ENCODE measurements around the gene SEZ6.

SEZ6 gene

GRCh38 chr17:28960256-28961061, 45.4 kb downstream of the SEZ6 start:
- TF ChIP-seq NFIC (IDR thresholded peaks at IDR 0.05): no peak
- TF ChIP-seq REST (IDR thresholded peaks at IDR 0.05; ENCODE audit: low read depth): no peak

- TF ChIP-seq EGR1 (IDR thresholded peaks at IDR 0.05) (no peak), TAF1 (IDR thresholded peaks at IDR 0.05; ENCODE audit: low read depth) (no peak), EP300 (IDR thresholded peaks at IDR 0.05; ENCODE audit: borderline replicate concordance) (no peak), NFIC (IDR thresholded peaks at IDR 0.05) (no peak), USF1 (IDR thresholded peaks at IDR 0.05) (no peak), YY1 (IDR thresholded peaks at IDR 0.05; ENCODE audit: low read depth) (no peak), MAX (IDR thresholded peaks at IDR 0.05) (no peak), REST (IDR thresholded peaks at IDR 0.05; ENCODE audit: low read depth) (no peak), FOXM1 (IDR thresholded peaks at IDR 0.05; ENCODE audit: borderline replicate concordance, low read depth) (no peak), ZBTB7A (IDR thresholded peaks at IDR 0.05; ENCODE audit: low read depth) (no peak), CREB1 (IDR thresholded peaks at IDR 0.05; ENCODE audit: low read depth) (no peak), TEAD4 (IDR thresholded peaks at IDR 0.05) (no peak), CEBPB (IDR thresholded peaks at IDR 0.05) (no peak), TCF12 (IDR thresholded peaks at IDR 0.05; ENCODE audit: low read depth) (no peak), RAD21 (IDR thresholded peaks at IDR 0.05; ENCODE audit: low read depth) (no peak)
Measured at GRCh38 chr17:28959471-28959871, 46.4 kb downstream of the SEZ6 start.

- no peak for TF ChIP-seq FOXM1 (IDR thresholded peaks at IDR 0.05; ENCODE audit: borderline replicate concordance, low read depth)
- no peak for TF ChIP-seq MAX (IDR thresholded peaks at IDR 0.05)
- TF ChIP-seq REST (IDR thresholded peaks at IDR 0.05; ENCODE audit: low read depth): no peak
- no peak for TF ChIP-seq EP300 (IDR thresholded peaks at IDR 0.05; ENCODE audit: borderline replicate concordance)
- TF ChIP-seq RAD21 (IDR thresholded peaks at IDR 0.05; ENCODE audit: low read depth): no peak
- TF ChIP-seq NFIC (IDR thresholded peaks at IDR 0.05): no peak
- no peak for TF ChIP-seq EGR1 (IDR thresholded peaks at IDR 0.05)
- TF ChIP-seq TEAD4 (IDR thresholded peaks at IDR 0.05): no peak
- TF ChIP-seq YY1 (IDR thresholded peaks at IDR 0.05; ENCODE audit: low read depth): no peak
- no peak for TF ChIP-seq CREB1 (IDR thresholded peaks at IDR 0.05; ENCODE audit: low read depth)
Measured at GRCh38 chr17:28958820-28959455, 46.9 kb downstream of the SEZ6 start.

- TF ChIP-seq NFIC (IDR thresholded peaks at IDR 0.05) (no peak), EP300 (IDR thresholded peaks at IDR 0.05; ENCODE audit: borderline replicate concordance) (no peak), ZBTB7A (IDR thresholded peaks at IDR 0.05; ENCODE audit: low read depth) (no peak), TAF1 (IDR thresholded peaks at IDR 0.05; ENCODE audit: low read depth) (no peak), REST (IDR thresholded peaks at IDR 0.05; ENCODE audit: low read depth) (no peak), CEBPB (IDR thresholded peaks at IDR 0.05) (no peak), EGR1 (IDR thresholded peaks at IDR 0.05) (no peak), CREB1 (IDR thresholded peaks at IDR 0.05; ENCODE audit: low read depth) (no peak), TCF12 (IDR thresholded peaks at IDR 0.05; ENCODE audit: low read depth) (no peak), RAD21 (IDR thresholded peaks at IDR 0.05; ENCODE audit: low read depth) (no peak), USF1 (IDR thresholded peaks at IDR 0.05) (no peak), MAX (IDR thresholded peaks at IDR 0.05) (no peak), YY1 (IDR thresholded peaks at IDR 0.05; ENCODE audit: low read depth) (no peak), TEAD4 (IDR thresholded peaks at IDR 0.05) (no peak), FOXM1 (IDR thresholded peaks at IDR 0.05; ENCODE audit: borderline replicate concordance, low read depth) (no peak)
Measured at GRCh38 chr17:28957992-28958355, 47.9 kb downstream of the SEZ6 start.
